PC-9 (cell line): ENCODE measurements around the gene RNF121.

Experiments
- CTCF ChIP-seq: fragments of 200-600 bp; sonication (generic); conservative IDR thresholded peaks from 2 replicates; pipeline ENCODE4 v1.6.1; 2017; ENCODE audit warnings: mixed run types, antibody characterized with exemption, mild to moderate bottlenecking, moderate library complexity
- EZH2 ChIP-seq: fragments of 200-600 bp; sonication (generic); IDR thresholded peaks from 2 replicates; pipeline ENCODE4 v1.8.0; 2017; ENCODE audit warnings: antibody characterized with exemption, low read depth

GRCh38 chr11:71977090-71977489, 48.2 kb downstream of the RNF121 start:
- TF ChIP-seq CTCF (no peak), EZH2 (no peak)
